ENCODE measurements around the gene DNAH10.

DNA sequence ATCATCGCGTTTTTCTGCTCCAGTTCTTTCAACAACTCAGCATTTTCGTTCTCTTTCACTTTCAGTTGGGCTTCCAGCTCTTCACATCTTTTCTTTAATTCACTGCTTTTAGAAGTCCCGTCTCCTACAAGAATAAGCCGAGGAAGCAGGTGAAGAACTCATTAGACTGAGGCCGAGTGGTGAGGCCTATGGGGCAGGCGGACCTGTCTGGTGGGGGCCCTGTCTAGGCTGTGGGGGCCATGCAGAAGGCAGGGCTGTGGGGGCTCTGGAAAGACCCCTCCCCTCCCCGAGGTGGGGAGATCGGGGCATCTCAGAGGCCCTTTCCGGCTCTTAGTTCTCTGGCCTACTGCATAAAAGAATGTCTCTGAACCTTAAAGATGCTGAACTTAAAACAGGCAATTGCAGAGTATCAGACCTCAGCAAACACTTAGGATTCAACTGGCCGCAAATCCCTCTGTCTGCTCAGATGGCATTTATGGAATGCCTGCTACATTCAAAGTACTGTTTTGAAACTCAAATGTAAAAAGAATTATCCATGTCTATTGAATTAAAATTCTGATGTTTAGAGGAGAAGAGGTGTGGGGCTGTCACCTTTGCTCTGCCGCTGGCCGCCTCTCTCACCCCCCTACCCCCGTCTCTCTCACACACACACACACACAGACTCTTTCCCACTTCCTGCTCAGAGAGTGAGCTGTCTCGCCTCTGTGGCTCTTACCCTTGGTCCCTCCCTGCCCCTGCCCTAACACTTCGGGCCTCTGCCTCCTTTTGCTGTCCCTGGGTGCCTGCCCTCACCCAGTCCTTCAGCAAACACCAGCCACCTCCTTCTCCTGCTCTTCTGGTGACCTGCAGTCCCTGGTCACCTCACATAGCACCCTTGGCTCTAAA lies 175.8 kb downstream of the DNAH10 start:
- no peak for TF ChIP-seq ESRRG (CRISPR knock-in tag; IDR thresholded peaks at IDR 0.05)
- TF ChIP-seq, protein P1, sequence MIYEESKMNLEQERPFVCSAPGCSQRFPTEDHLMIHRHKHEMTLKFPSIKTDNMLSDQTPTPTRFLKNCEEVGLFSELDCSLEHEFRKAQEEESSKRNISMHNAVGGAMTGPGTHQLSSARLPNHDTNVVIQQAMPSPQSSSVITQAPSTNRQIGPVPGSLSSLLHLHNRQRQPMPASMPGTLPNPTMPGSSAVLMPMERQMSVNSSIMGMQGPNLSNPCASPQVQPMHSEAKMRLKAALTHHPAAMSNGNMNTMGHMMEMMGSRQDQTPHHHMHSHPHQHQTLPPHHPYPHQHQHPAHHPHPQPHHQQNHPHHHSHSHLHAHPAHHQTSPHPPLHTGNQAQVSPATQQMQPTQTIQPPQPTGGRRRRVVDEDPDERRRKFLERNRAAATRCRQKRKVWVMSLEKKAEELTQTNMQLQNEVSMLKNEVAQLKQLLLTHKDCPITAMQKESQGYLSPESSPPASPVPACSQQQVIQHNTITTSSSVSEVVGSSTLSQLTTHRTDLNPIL (CRISPR knock-in tag; IDR thresholded peaks at IDR 0.05; ENCODE audit: low read depth) = no peak
- no peak for TF ChIP-seq ZC3H10 (CRISPR knock-in tag; IDR thresholded peaks at IDR 0.05)
- TF ChIP-seq TCF4 (CRISPR knock-in tag; IDR thresholded peaks at IDR 0.05; ENCODE audit: borderline replicate concordance) = no peak
- TF ChIP-seq, protein P2, sequence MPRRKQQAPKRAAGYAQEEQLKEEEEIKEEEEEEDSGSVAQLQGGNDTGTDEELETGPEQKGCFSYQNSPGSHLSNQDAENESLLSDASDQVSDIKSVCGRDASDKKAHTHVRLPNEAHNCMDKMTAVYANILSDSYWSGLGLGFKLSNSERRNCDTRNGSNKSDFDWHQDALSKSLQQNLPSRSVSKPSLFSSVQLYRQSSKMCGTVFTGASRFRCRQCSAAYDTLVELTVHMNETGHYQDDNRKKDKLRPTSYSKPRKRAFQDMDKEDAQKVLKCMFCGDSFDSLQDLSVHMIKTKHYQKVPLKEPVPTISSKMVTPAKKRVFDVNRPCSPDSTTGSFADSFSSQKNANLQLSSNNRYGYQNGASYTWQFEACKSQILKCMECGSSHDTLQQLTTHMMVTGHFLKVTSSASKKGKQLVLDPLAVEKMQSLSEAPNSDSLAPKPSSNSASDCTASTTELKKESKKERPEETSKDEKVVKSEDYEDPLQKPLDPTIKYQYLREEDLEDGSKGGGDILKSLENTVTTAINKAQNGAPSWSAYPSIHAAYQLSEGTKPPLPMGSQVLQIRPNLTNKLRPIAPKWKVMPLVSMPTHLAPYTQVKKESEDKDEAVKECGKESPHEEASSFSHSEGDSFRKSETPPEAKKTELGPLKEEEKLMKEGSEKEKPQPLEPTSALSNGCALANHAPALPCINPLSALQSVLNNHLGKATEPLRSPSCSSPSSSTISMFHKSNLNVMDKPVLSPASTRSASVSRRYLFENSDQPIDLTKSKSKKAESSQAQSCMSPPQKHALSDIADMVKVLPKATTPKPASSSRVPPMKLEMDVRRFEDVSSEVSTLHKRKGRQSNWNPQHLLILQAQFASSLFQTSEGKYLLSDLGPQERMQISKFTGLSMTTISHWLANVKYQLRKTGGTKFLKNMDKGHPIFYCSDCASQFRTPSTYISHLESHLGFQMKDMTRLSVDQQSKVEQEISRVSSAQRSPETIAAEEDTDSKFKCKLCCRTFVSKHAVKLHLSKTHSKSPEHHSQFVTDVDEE (CRISPR knock-in tag; IDR thresholded peaks at IDR 0.05) = no peak
- TF ChIP-seq, protein P3, sequence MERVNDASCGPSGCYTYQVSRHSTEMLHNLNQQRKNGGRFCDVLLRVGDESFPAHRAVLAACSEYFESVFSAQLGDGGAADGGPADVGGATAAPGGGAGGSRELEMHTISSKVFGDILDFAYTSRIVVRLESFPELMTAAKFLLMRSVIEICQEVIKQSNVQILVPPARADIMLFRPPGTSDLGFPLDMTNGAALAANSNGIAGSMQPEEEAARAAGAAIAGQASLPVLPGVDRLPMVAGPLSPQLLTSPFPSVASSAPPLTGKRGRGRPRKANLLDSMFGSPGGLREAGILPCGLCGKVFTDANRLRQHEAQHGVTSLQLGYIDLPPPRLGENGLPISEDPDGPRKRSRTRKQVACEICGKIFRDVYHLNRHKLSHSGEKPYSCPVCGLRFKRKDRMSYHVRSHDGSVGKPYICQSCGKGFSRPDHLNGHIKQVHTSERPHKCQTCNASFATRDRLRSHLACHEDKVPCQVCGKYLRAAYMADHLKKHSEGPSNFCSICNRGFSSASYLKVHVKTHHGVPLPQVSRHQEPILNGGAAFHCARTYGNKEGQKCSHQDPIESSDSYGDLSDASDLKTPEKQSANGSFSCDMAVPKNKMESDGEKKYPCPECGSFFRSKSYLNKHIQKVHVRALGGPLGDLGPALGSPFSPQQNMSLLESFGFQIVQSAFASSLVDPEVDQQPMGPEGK (CRISPR knock-in tag; IDR thresholded peaks at IDR 0.05; ENCODE audit: borderline replicate concordance) = no peak
- TF ChIP-seq, protein P4, sequence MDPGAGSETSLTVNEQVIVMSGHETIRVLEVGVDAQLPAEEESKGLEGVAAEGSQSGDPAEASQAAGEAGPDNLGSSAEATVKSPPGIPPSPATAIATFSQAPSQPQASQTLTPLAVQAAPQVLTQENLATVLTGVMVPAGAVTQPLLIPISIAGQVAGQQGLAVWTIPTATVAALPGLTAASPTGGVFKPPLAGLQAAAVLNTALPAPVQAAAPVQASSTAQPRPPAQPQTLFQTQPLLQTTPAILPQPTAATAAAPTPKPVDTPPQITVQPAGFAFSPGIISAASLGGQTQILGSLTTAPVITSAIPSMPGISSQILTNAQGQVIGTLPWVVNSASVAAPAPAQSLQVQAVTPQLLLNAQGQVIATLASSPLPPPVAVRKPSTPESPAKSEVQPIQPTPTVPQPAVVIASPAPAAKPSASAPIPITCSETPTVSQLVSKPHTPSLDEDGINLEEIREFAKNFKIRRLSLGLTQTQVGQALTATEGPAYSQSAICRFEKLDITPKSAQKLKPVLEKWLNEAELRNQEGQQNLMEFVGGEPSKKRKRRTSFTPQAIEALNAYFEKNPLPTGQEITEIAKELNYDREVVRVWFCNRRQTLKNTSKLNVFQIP (CRISPR knock-in tag; IDR thresholded peaks at IDR 0.05; ENCODE audit: borderline replicate concordance, low read depth) = no peak
- no peak for TF ChIP-seq GLIS3 (CRISPR knock-in tag; IDR thresholded peaks at IDR 0.05)
- no peak for TF ChIP-seq ZNF565 (CRISPR knock-in tag; conservative IDR thresholded peaks at IDR 0.05; ENCODE audit: low read depth)
